Erythroblast (primary cell): Measurements from ENCODE around the gene ALG12.

Experiments
- GATA1 ChIP-seq: IDR thresholded peaks from 2 replicates; pipeline ENCODE4 v1.6.1; 2011; ENCODE audit warnings: low read depth, mild to moderate bottlenecking, control low read depth, low read length, moderate library complexity
- POLR2A ChIP-seq: IDR thresholded peaks from 2 replicates; pipeline ENCODE4 v1.6.1; 2011; ENCODE audit warnings: mild to moderate bottlenecking, low read length

DNA sequence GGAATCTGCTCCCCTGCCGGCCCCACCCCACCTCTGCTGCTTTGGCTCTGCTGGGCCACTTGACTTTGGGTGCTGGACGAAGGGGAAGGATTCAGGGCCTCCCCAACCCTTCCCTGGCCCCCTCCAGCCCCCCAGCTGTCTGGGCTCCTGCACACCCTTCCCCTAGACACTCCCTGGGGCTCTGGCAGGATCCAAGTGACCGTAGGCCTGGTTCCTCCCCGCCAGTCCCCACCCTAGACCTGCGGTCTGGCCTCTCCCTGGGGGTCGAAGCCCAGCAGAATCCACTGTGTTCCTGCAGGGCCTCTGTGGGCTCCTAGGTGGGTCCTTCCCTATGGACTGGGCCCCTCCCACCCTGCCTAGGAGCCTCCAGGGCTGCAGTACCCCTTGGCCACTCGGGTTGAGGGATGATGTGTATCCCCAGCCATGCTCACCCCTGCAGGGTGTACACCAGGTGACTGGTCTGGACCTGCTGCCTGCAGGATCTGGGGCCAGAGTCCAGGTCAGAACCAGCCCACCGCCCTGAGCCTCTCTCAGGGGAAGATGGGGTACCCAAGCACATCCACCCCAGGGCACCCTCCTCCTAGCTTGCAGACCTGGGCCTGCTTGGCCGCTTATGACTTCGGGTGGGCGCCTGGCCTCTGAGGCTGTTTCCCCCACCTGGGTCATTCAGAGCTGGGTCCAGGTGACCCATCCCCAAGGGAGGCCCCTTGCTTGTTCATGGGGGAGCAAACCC is 48.0 kb upstream of the ALG12 start:
- TF ChIP-seq POLR2A (no peak), GATA1 (no peak)
